CD4-positive, alpha-beta T cell treated with Interleukin-1 beta for 1 hour (primary cell): ENCODE measurements around the gene PRKCB.
"Not testable (repeated sequence)": the region's sequence is repeated elsewhere in the genome, so short reads cannot be mapped to it uniquely, and the experiment has no call there.

Experiments
- DNase-seq, 2 donors: peaks; one replicate each; pipeline ENCODE4 v3.0.0-alpha.2; 2020 to 2022

PRKCB gene

DNA sequence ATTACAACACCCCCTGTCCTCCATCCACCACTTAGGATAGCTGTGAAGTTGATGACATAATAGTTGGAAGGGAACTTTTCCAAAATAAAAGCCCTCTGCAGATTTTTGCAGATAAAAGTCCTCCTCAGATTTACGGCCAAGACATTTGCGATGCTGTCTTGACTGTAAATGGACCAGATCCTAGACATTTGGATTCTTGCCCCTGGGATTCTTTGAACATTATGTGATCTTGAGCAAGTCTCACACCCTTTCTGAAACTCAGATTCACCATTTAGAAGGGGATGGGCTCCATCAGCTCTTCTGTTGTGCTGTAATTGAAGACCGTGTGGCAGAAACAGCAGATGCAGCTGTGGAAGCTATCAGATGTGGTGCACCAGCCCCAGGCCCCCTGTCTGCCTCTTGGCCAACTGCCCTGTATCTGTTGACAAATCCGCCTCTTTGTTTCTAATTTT lies 266.5 kb downstream of the PRKCB start:
- DNase-seq, result no peak

DNA sequence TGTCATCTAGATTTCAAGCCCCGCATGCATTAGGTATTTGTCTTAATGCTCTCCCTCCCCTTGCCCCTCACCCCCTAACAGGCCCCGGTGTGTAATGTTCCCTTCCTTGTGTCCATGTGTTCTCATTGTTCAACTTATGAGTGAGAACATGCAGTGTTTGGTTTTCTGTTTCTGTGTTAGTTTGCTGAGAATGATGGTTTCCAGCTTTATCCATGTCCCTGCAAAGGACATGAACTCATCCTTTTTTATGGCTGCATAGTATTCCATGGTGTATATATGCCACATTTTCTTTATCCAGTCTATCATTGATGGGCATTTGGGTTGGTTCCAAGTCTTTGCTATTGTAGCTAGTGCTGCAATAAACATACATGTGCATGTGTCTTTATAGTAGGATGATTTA lies 269.7 kb downstream of the PRKCB start:
- DNase-seq, result not testable (repeated sequence)

DNA sequence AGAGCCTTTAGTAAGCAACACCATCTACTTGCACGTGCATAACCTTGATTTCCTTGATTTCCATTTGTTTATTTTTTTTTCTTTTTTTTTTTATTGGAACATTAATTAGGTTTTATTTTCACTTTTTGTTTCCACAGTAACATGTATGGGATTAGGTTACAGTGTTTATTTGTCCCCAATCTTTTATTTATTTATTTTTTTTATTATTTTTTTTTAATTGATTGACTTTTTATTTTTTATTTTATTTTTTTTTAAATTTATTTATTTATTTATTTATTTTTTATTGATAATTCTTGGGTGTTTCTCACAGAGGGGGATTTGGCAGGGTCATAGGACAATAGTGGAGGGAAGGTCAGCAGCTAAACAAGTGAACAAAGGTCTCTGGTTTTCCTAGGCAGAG lies 272.3 kb downstream of the PRKCB start:
- DNase-seq, result not testable (repeated sequence)

DNA sequence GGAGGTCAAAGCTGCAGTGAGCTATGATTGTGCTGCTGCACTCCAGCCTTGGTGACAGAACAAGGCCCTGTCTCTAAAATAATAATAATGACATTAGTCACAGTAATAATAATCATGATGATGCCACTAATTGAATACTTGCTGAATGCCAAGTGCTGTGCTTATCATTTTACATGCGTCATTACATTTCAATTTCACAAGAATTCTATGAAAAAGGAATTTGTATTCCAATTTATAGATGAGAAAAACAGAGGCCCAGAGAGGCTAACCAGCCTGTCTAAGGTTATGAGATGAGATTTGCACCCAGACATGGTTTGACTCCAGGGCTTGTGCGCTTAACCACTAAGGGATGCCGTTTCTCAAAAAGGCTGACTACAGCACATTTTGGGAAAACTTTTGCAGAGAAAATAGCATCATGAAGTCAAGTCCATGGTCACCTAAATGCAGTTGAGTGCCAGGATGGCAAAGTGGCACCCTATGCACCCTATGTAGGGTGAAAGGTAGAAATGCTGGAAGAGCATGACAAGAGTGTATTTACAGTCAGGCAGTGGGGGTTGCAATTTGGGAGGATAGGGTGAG lies 276.0 kb downstream of the PRKCB start:
- DNase-seq, result no peak

DNA sequence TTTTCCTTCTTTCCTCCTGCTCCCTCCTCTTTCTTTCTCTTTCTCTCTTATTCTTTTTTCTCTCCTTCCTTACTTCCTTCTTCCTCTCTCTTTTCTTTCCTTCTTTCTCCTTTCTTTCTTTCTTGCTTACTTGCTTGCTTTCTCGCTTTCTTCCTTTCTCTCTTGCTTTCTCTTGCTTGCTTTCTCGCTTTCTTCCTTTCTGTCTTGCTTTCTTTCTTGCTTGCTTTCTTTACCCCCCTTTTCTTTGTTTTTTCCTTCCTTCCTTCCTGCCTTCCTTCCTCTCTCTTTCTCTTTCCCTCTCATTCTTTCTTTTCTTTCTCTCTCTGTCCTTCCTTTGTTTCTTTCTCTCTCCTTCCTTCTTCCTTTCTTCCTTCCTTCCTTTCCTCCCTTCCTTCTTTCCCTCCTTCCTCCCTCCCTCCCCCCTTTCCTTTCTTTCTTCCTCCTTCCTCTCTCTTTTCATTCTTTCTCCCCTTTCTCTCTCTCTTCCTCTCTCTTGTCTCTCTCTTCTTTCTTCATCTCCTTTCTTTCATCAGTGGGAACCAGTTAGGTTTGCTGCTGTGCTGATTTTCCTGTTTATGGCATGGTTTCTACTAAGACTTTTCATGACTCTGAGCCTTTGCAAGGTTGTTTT lies 277.4 kb downstream of the PRKCB start:
- no peak for DNase-seq

DNA sequence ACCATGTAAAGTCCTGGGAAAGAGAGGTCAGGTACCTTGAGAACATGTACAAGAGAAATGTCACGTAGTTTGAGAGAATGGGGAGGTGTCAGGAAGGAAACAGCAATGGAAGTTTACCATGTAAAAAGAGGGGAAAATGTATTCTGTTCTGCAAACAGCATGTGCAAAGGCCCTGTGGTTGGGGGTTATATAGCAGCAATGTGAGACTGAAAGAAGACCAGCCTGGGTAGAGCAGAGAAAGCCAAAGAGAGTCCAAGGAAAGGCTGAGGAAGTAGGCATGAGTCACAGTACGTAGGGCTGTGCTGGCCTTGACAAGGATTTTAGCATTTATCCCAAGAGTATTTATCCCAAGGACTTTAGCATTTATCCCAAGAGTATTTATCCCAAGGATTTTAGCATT lies 279.1 kb downstream of the PRKCB start:
- no peak for DNase-seq

DNA sequence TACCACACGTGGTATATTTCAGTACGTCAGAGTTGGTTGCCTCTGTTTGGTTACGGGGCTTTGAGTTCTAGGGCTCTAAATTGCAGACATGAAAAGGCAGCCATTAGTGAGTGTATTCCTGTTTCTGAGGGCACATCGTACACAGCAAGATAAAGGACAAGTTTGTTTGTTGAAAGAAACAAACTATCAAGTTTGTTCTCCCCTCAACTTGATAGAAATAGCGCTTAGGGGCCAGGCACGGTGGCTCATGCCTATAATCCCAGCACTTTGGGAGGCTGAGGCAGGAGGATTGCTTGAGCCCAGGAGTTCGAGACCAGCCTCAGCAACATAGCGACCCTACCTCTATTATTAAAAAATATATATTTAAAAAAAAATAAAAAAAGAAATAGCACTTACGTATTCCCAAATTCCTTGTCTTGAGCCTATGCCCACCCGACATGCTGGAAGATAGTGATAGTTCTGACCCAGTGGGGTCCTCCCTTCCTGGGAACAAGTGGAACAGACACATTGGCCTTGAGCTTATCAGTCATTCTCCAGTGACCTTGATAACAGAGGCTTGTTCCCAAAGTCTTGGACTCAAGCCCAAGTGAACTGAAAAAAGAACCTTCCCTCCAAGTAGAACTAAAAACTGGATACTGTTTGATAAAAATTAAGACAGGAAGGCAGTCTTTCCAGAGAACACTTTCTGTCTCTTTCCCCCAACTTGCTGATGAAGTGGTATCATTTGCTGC lies 280.4 kb downstream of the PRKCB start:
- DNase-seq, result no peak

DNA sequence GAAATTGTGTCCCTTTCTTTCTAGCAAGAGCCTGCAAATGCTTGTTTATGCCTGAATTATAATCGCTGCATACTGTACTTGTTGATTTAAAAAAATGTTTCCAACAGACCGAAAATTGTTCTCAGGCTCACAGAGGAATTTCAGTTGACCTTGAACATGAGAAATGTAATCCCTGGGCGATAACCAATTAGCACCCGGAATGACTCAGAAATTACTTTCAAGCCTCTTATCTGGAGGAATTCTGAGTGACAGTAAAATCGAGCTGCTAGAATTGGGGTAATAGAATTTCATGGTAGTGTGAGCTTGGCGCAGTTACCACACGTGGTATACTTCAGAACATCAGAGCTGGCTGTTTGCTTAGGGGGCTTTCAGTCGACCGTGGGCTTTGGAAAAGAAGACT lies 281.2 kb downstream of the PRKCB start:
- no peak for DNase-seq

DNA sequence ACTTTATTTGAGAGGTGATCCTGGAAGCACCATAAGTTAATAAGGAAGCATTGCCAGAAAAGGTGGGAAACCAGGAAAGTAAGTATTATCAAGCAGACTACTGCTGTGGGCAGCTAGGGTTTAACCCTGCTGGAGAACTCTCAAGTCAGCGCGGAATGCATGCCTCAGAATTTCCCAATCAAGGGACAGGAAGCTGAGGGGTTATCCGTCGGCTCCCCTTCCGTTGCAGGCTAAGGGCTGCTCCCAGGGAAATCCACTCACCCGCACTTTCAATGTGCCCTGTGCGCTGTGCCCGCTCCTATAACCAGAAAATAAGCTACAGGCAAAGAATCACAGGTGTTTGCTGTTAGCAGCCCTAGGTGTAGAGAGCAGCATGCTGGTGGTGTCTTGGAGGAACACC lies 281.9 kb downstream of the PRKCB start:
- no peak for DNase-seq

DNA sequence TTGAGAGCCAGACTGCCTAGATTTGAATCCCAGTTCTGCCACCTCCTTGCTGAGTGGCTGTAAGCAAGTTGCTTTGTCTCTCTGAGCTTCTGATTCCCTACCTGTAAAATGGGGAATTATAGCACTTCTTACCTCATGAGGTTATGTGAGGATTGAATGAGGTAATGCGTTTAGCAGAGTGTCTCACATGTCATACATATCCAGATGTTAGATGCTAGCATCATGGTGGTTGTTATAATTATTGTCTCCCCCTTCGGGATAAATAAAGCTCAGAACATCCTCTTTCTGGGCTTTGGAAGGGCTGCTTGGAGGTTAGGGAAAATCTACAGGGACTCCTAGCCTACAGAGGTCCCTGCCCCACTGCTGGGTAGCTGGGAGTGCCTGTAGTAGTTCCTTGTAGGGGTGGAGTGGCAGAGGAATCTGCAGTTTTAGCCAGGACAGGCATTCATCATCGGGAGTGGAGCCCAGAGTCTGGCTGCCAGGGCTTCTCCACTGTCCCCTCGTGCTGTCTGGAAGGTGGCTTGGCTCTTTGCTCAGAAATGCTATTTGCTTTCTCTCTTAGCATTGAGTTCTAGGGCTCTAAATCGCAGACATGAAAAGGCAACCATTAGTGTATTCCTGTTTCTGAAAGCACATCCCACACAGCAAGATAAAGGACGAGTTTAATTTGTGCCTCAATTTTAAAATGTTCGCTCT lies 282.5 kb downstream of the PRKCB start:
- DNase-seq, result no peak

DNA sequence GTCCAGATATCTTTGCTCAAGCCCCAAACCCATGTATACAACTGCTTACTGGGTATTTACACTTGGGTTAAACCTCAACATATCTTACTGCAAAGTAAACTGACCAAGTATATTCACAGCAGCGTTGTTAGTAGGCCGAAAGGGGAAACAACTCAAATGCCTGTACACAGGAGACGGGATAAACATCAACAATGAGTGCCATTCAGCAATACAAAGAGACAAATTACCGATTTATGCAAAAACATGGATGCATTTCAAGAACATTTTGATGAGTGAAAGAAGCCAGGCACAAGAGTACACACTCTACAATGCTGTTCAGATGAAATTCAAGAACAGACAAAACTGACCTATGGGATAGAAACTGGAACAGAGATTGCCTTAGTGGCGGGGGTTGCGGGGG lies 284.0 kb downstream of the PRKCB start:
- DNase-seq, result no peak

DNA sequence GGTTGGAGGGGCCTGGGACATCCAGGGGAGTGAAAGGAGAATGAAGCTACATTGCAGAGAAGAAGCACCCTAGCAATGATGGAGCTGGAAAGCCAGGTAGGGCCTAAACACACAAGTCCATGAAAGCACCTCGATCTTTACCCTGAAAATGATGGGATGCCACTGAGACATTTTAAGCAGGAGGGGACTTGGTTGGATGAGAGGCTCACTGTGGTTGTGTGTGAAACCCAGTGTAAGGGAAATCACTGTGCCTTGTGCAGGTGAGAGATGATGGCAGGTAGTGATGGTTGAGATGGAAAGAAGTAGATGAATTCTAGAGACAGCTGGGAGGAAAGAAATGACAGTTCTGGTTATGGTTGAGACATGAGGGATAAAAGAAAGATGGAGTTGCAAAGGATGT lies 287.5 kb downstream of the PRKCB start:
- DNase-seq, result no peak

DNA sequence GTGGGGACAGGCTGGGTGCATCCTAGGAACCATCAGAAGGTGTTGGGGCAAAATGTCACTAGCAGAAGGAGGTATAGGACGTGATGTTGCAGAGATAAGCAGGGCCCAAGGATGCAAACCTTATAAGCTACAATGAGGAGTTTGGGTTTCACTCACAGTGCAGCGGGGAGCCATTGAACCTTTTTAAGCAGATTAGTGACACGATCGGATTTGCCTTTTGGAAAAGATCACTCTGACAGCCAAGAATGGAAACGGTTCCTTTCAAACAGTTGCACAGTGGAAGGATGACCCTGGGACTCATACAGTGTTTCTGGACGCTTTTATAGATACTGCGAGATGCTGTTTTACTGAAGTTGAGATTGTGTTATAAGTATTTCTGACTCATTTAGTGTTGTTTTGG lies 288.5 kb downstream of the PRKCB start:
- no peak for DNase-seq

DNA sequence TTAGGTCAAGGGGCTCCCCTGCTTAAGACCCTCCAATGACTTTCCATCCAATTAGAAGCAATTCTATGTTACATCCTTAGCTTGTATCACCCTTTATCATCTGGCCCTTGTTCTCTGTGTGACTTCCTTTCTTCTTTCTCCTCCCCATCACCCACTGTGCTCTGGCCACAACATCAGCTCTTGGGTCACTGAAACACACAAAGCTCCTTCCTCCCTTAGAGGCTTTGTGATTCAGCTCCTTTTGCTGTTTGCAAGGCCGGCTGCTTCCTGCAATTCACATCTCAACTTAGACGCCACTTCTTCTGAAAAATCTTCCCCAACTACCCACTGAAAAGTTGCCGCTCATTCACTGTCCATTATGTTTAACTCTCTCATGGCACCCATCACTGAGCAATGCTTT lies 289.4 kb downstream of the PRKCB start:
- DNase-seq, result no peak

DNA sequence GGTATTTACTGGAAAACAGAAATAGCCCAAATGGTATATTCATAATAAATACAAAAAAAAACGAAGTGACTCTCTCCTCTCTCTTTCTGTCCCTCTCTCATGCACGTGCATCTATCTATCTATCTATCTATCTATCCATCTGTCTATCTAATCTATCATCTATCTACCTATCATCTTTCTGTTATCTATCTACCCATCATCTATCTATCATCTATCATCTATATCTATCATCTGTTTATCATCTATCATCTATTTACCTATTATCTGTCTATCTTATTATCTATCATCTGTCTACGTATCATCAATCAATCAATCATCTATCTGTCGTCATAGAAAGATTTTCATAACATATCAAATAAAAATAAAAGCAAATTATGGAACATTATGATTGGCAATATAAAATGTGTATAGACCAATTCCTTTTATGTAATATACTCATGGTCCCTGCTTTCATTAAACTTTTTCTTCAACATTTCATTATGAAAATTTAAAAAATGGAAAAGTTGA lies 293.7 kb downstream of the PRKCB start:
- no peak for DNase-seq

DNA sequence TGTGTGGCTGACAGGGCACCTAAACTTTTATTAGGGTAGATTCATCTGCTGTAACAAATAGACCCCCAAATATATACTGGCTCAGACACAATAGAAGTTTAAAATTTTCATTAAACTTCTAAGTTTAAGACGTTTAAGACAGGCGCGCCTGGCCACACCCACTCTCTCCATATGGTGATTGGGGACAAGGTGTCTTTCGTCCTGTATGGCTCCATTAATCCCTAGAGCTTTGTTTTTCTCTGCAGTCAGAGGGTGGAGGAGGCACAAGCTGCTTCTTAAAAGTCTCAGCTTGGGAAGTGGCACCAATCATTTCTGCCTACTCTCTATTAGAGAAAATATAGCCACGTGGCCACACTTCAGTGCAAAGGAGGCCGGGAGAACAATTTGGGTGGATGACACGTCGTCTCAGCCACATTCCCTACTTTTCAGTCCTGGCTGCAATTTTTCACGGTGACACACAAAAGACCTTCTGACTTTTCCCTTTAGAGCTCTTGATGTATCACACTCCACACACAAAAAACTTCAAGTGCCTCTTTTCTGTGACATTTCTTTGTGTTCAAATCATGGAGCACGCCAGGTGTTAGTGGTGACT lies 294.8 kb downstream of the PRKCB start:
- no peak for DNase-seq

DNA sequence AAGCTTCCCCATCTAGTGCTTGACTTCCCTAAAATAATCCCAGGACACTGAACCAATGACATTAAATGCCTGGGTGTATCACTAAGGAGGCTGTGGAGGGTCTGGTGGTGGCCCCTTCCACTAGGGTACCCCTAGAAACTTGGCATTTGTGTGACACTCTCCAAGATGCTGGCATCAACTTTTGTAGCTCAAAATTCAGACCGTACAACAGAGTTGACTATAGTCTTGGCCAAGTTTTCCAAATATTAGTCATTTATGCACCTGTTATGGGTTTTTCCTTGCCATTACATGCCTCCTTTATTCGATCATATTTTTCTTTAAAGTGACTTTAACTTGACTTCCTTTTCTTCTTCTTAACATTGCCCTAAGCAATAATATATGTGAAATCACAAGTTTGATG lies 295.5 kb downstream of the PRKCB start:
- no peak for DNase-seq

DNA sequence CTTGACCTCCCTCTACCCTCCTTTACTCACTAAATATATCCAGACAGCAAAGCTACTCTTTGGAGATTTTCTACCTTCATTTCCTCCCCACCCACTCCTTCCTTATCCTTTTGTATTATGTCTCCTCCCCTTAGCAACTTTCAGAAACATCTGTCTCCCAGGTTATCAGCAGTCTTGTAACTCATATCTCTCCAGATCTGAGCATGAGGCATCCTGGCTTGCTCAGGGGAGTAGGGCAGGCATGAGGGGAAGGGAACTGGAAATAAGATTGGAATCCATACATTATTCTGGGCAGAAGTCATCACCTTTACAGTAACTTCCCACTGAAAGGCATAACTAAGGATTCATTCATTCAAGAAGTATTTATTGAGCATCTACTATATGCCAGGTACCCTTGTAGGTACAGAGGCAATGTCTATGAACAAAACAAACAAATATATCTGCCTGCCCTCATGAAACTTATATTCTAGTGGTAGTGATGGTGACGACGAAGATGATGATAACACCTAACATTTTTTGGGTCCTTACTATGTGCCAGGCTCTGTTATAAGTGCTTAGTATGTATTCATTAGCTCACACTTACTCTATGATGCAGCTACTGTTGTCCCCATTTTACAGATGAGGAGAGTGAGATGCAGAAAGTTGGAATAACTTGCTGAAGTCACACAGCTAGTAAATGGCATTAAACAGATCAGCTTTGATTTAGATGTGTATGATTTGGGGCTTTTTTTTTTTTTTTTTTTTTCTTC lies 296.4 kb downstream of the PRKCB start:
- DNase-seq, result no peak

DNA sequence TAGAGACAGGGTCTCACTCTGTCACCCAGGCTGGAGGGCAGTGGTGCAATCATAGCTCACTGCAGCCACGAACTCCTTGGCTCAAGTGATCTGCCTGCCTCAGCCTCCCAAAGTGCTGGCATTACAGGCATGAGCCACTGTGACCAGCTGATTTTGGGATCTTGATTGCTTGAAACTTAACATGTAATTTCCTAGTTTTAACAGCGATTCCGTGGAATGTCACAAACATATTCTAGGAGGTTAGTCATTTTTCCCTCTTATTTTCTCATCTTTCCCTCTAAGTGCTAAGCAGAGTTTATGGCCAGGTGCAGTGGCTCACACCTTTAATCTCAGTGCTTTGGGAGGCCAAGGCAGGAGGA lies 297.0 kb downstream of the PRKCB start:
- DNase-seq, result no peak

DNA sequence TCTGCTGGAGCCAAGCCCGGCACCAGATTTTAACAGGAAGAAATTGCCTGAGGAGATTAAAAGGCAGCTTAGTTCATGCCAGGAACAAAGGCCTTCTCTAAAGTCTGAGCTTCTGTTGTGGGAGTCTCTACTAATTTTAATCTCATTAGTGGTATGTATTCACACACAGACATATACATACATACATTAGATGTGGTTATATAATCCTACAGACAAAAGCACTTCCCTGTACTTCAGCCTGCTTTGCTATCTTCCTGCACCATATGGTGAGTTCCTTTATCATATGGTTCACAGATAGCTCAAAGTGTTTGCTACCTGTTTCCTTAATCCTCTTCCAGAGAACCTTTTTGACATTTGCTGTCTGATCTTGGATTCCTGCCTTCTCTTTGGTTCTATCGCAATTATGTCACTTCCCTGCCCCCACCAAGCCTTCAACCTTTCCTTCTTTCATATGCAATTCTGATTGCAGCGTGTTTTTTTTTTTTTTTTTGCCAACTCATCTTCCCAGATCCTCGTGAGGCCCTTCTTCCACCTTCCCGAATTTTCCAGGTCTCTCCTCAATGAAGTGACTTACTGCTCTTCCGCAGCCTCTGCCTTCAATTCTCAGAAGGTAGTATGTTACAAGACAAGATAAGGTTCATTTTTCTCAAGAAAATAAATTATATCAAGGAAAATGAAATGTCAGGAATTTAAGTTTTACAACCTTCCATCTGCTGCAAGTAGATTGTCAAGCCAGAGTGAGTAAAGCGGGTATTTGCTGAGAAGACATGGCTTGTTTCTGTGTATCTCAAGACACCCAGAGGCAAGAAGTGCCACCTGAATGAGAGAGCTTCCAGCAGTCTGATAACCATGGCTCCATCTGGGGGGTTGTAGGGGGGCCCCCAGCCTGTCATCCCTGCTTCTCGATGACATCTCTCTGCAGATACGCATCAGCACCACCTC lies 300.1 kb downstream of the PRKCB start:
- no peak for DNase-seq

DNA sequence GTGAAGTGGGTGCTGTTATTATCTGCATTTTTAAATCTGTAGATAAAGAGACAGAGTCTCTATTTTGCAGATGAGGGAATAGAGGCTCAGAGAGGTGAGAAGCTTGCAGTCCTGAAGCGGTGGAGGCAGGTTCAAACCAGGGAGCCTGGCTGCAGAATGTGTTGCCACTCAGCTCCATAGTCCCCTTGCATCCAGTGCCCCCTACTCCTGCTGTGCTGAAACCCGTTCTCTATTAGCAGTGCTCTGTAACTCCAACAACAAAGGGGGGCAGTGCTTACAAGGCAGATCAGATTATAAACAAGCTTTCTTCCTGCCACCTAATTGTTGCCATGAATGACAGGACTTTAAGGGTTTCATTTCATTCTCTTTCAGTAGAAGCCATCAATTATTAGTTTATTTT lies 302.2 kb downstream of the PRKCB start:
- no peak for DNase-seq
